Gastroesophageal sphincter (tissue), 4 donors: Measurements from ENCODE around the gene NECAP2. TPM values are rescaled to one million over a fixed set of nuclear protein-coding genes. Genes with fewer than 3 reads are reported as not detected.

Experiments
- ATAC-seq: fragments of 150-250 bp; one replicate; pipeline ENCODE4 v1.9.1; 2016; ENCODE audit warnings: mild to moderate bottlenecking, moderate library complexity
- H3K27ac ChIP-seq, 4 donors: fragments of 200-600 bp; sonication (generic) in 3 of 4; 1 replicate in 3 of 4; 2 replicates in 1 of 4; pipeline ENCODE4 v1.5.1; 2016 to 2019
- H3K27me3 ChIP-seq: fragments of 200-600 bp; sonication (generic); one replicate; pipeline ENCODE4 v1.5.1; 2019
- H3K36me3 ChIP-seq, 2 donors: fragments of 200-600 bp; sonication (generic); one replicate each; pipeline ENCODE4 v1.5.1; 2019; ENCODE audit warnings: control low read depth in 1 of 2
- H3K4me1 ChIP-seq, 3 donors: fragments of 200-600 bp; sonication (generic); 1 replicate in 2 of 3; 2 replicates in 1 of 3; pipeline ENCODE4 v1.5.1; 2016 to 2019; ENCODE audit warnings: control low read depth in 2 of 3
- H3K4me3 ChIP-seq, 2 donors: fragments of 200-600 bp; sonication (generic); one replicate each; pipeline ENCODE4 v1.5.1; 2019; ENCODE audit warnings: mild to moderate bottlenecking in 1 of 2, moderate library complexity in 1 of 2
- H3K9me3 ChIP-seq, 3 donors: fragments of 200-600 bp; sonication (generic); one replicate each; pipeline ENCODE4 v1.5.1; 2017 to 2019; ENCODE audit warnings: control low read depth in 2 of 3
- EP300 ChIP-seq: sonication (generic); formaldehyde crosslinking; IDR thresholded peaks from one replicate; pipeline ENCODE4 v1.6.1; 2017; ENCODE audit warnings: antibody characterized with exemption, mild to moderate bottlenecking
- POLR2A ChIP-seq, 2 donors: fragments of 450-650 bp; IDR thresholded peaks; one replicate each; pipeline ENCODE4 v1.6.1; 2017; ENCODE audit warnings: antibody characterized with exemption in 2 of 2, mild to moderate bottlenecking in 2 of 2, moderate library complexity in 1 of 2
- POLR2AphosphoS5 ChIP-seq: sonication (generic); formaldehyde crosslinking; IDR thresholded peaks from one replicate; pipeline ENCODE4 v1.6.1; 2017; ENCODE audit warnings: antibody characterized with exemption
- WGBS, 2 donors: methylation state at CpG; one replicate each; pipeline ENCODE4 v1.1.5; 2018; ENCODE audit warnings: low coverage in 1 of 2; 5-methylcytosine and 5-hydroxymethylcytosine counted together
- total RNA-seq, 4 donors: library from RNA; depleted of rRNA; stranded (reverse); fragments of >200 nt; gene quantifications; one replicate each; pipeline ENCODE4 v1.1.0, GENCODE V29; 2016
- TF ChIP-seq, protein P1 (sequence below), 4 experiments: fragments of 200-600 bp in 2 of 4; fragments of 450-650 bp in 2 of 4; sonication (generic) in 1 of 4; IDR thresholded peaks; one replicate each; pipeline ENCODE4 v1.5.1; 2017 to 2019; ENCODE audit warnings: antibody characterized with exemption in 4 of 4, mild to moderate bottlenecking in 2 of 4, moderate library complexity in 2 of 4

Gene NECAP2
- total RNA-seq, 4 donors from 2014 or later = 31.4 to 43.2 (median 37.6) TPM

DNA sequence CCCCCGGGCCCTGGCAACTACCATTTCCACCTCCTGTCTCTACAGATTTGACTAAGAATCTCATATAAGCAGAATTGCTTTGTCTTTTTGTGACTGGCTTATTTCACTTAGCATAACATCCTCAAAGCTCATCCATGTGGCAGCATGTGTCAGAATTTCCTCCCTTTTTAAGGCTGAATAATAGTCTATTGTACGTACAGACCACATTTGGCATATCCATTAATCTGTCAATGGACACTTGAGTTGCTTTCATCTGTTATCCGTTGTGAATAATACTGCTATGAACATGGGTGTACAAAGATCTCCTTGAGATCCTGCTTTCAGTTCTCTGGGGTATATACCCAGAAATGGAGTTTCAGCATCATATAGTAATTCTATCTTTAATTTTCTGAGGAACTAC is 27.3 kb upstream of the NECAP2 start:
- H3K27ac ChIP-seq = no peak overlapping the region
- H3K36me3 ChIP-seq = no peaks in the 10 kb centered on the region
- H3K4me1 ChIP-seq = no peaks in the 10 kb centered on the region
- WGBS, 2 donors = 83 to 86% methylated on average over 3 of the region's 3 CpGs
- TF ChIP-seq, protein P1, sequence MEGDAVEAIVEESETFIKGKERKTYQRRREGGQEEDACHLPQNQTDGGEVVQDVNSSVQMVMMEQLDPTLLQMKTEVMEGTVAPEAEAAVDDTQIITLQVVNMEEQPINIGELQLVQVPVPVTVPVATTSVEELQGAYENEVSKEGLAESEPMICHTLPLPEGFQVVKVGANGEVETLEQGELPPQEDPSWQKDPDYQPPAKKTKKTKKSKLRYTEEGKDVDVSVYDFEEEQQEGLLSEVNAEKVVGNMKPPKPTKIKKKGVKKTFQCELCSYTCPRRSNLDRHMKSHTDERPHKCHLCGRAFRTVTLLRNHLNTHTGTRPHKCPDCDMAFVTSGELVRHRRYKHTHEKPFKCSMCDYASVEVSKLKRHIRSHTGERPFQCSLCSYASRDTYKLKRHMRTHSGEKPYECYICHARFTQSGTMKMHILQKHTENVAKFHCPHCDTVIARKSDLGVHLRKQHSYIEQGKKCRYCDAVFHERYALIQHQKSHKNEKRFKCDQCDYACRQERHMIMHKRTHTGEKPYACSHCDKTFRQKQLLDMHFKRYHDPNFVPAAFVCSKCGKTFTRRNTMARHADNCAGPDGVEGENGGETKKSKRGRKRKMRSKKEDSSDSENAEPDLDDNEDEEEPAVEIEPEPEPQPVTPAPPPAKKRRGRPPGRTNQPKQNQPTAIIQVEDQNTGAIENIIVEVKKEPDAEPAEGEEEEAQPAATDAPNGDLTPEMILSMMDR (IDR thresholded peaks at IDR 0.05) = no peak
- no peak for TF ChIP-seq POLR2A (IDR thresholded peaks at IDR 0.05)
- TF ChIP-seq POLR2AphosphoS5 = no peak
- no peak for TF ChIP-seq EP300
- ATAC-seq = no peak
- H3K27me3 ChIP-seq = no peaks in the 10 kb centered on the region
- no peaks in the 10 kb centered on the region for H3K9me3 ChIP-seq
- no peak overlapping the region for H3K4me3 ChIP-seq

- no peak for ATAC-seq
- TF ChIP-seq, protein P1 (IDR thresholded peaks at IDR 0.05) = no peak
- TF ChIP-seq POLR2AphosphoS5 (no peak), EP300 (no peak), POLR2A (IDR thresholded peaks at IDR 0.05) (no peak)
- Histone ChIP-seq H3K4me1 (no peaks in the 10 kb centered on the region), H3K27me3 (peaks cover 13% of the 10 kb centered on the region), H3K27ac (no peak overlapping the region), H3K9me3 (no peaks in the 10 kb centered on the region), H3K4me3 (no peak overlapping the region), H3K36me3 (no peaks in the 10 kb centered on the region)
- 78 to 79% methylated on average over 3 to 7 of the region's 7 CpGs for WGBS, 2 donors
Observed at GRCh38 chr1:16418823-16419425, 21.6 kb upstream of the NECAP2 start.

DNA sequence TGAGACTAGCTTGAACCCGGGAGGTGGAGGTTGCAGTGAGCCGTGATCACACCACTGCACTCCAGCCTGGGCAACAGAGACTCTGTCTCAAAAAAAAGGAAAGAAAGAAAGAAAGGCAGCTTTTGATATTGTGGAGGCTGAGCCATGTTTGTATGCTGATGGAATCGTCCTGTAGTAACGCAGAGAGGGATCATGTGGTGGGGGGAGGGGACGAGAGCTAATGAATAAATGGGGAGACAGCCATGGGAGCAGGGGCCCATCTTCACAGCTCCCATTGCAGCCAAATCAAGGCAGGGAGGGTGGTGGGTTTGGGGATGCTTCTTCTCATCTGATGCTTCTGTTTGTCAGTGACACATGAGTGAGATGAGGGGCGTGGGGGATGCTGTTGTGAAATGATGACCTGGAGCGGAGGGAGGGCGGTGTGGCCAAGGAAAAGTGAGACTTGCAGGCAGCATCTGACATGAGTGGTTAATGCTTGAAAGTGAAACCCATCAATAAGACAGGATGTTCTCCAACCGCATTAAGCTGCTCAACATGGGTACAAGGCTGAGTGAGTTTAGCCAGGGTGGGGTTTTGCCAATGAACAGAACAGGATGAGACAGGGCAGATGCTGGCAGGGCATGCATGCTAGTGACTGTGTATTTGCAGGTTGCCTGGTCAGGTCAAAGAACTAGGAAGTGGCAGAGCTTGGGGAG is 20.0 kb upstream of the NECAP2 start:
- H3K4me3 ChIP-seq = no peak overlapping the region
- no peaks in the 10 kb centered on the region for H3K4me1 ChIP-seq
- no peaks in the 10 kb centered on the region for H3K36me3 ChIP-seq
- no peak for ATAC-seq
- H3K27ac ChIP-seq = no peak overlapping the region
- H3K9me3 ChIP-seq = no peaks in the 10 kb centered on the region
- peaks cover 13% of the 10 kb centered on the region for H3K27me3 ChIP-seq
- 61 to 68% methylated on average over 3 to 9 of the region's 9 CpGs for WGBS, 2 donors
- no peak for TF ChIP-seq POLR2AphosphoS5
- TF ChIP-seq, protein P1 (IDR thresholded peaks at IDR 0.05) = no peak
- no peak for TF ChIP-seq POLR2A (IDR thresholded peaks at IDR 0.05)
- no peak for TF ChIP-seq EP300

GRCh38 chr1:16421201-16421600 is 19.3 kb upstream of the NECAP2 start:
- Histone ChIP-seq H3K36me3 (no peaks in the 10 kb centered on the region), H3K27me3 (peaks cover 13% of the 10 kb centered on the region), H3K4me3 (no peak overlapping the region), H3K4me1 (no peaks in the 10 kb centered on the region), H3K9me3 (no peaks in the 10 kb centered on the region), H3K27ac (no peak overlapping the region)
- no peak for ATAC-seq
- TF ChIP-seq, protein P1 (IDR thresholded peaks at IDR 0.05) = no peak
- TF ChIP-seq POLR2AphosphoS5 (no peak), POLR2A (IDR thresholded peaks at IDR 0.05) (no peak), EP300 (no peak)
- 63 to 80% methylated on average over 1 to 5 of the region's 7 CpGs for WGBS, 2 donors

DNA sequence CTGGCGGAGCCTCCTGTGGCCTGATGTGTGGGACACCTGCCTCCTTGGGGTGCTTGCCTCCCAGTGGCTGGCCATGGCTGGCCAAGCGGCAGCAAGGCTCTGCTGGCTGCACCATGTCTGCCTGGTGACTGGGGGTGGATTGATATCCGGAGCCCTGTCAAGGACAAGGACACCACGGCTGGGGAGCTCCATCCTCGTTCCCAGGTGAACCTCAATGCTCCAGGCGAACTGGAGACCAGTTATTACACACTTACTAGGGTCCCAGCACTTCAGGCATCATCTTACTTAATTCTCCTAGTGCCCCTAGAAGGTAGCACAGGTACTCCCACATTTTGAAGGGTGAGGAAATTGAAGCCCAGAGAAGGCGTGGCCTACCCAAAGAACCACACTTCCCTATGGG is 18.5 kb upstream of the NECAP2 start:
- TF ChIP-seq POLR2AphosphoS5 (no peak), POLR2A (IDR thresholded peaks at IDR 0.05) (no peak)
- TF ChIP-seq, protein P1 (IDR thresholded peaks at IDR 0.05) = no peak
- peaks cover 13% of the 10 kb centered on the region for H3K27me3 ChIP-seq
- no peak overlapping the region for H3K27ac ChIP-seq
- no peak for ATAC-seq
- no peaks in the 10 kb centered on the region for H3K4me1 ChIP-seq
- no peaks in the 10 kb centered on the region for H3K9me3 ChIP-seq
- no peak overlapping the region for H3K4me3 ChIP-seq
- 100% methylated on average over 1 of the region's 7 CpGs; no CpG with 5 or more reads in 1 of the 2 donors for WGBS, 2 donors
- no peaks in the 10 kb centered on the region for H3K36me3 ChIP-seq
